ENCODE results near the gene ZNF358.

DNA sequence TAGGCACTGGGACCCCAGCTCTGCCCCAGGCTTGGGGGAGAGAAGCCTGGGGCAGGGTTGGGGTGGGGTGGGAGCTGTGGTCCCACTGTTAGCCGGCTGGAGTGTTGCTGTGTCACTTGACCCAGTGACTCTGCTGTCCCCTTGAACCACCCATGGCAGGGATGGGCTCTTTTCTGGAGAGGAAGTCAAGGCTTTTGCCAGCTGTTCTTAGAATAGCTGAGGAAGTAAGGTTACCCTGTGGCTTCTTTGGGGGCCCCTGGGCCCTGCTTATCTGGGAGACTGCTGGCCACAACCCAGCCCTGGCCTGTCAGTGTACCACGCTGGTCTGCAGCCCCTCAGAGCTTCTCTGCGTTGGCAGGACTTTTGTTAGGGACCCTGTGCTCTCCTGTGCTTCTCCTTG is 28.7 kb downstream of the ZNF358 start:
- TF ChIP-seq CTCF (IDR thresholded peaks at IDR 0.05 in 4 of 5, conservative IDR thresholded peaks at IDR 0.05 in 1 of 5) = no peak
- TF ChIP-seq POLR2A (IDR thresholded peaks at IDR 0.05) = no peak
